Spleen (tissue), 7 donors: ENCODE results near the gene TSHZ2.

Experiments used
- CTCF ChIP-seq, 11 experiments: fragments of 200-600 bp in 7 of 11; fragments of 450-650 bp in 4 of 11; sonication (generic) in 4 of 11; IDR thresholded peaks in 8 of 11; conservative IDR thresholded peaks in 3 of 11; 1 replicate in 7 of 11; 2 replicates in 4 of 11; pipeline versions ENCODE4 v1.4.0 to v1.8.0; 2016 to 2021; ENCODE audit warnings: antibody characterized with exemption in 11 of 11, inconsistent platforms in 4 of 11, mild to moderate bottlenecking in 1 of 11
- POLR2A ChIP-seq, 3 donors: fragments of 450-650 bp; IDR thresholded peaks; one replicate each; pipeline ENCODE4 v1.5.1; 2017; ENCODE audit warnings: antibody characterized with exemption in 3 of 3, mild to moderate bottlenecking in 1 of 3
- POLR2AphosphoS5 ChIP-seq, 3 donors: sonication (generic); formaldehyde crosslinking; IDR thresholded peaks; one replicate each; pipeline ENCODE4 v1.5.1; 2017; ENCODE audit warnings: antibody characterized with exemption in 3 of 3
- donor health status: DM: no; HTN: no; CAD: no; lungs with moderate emphysema.
- donor health status: DM: no; HTN: no; CAD: no.
- donor health status: DM: no; HTN: no; CAD: no.

GRCh38 chr20:53084408-53084997, 112.3 kb downstream of the TSHZ2 start:
- TF ChIP-seq POLR2AphosphoS5 (IDR thresholded peaks at IDR 0.05) (no peak), CTCF (IDR thresholded peaks at IDR 0.05 in 8 of 11, conservative IDR thresholded peaks at IDR 0.05 in 3 of 11) (no peak), POLR2A (IDR thresholded peaks at IDR 0.05) (no peak)
